KMS-11 (cell line): ENCODE results near the gene TIAM1.

Source experiments
- H2AFZ ChIP-seq: fragments of 200-600 bp; sonication (generic); 2 replicates; pipeline ENCODE4 v1.6.1; 2016; ENCODE audit warnings: antibody characterized with exemption, mixed run types, low read depth
- H3K27ac ChIP-seq: fragments of 200-600 bp; sonication (generic); 2 replicates; pipeline ENCODE4 v1.6.1; 2016; ENCODE audit warnings: mild to moderate bottlenecking, mixed run types
- H3K27me3 ChIP-seq: fragments of 200-600 bp; sonication (generic); 2 replicates; pipeline ENCODE4 v1.6.1; 2017; ENCODE audit warnings: mild to moderate bottlenecking, low read depth, mixed run types, moderate library complexity; ENCODE audit not compliant: insufficient read depth
- H3K36me3 ChIP-seq: fragments of 200-600 bp; sonication (generic); 2 replicates; pipeline ENCODE4 v1.6.1; 2017; ENCODE audit warnings: mild to moderate bottlenecking, mixed run types; ENCODE audit not compliant: insufficient read depth
- H3K4me1 ChIP-seq: fragments of 200-600 bp; sonication (generic); 2 replicates; pipeline ENCODE4 v1.6.1; 2016; ENCODE audit warnings: mild to moderate bottlenecking, low read depth, mixed run types; ENCODE audit not compliant: poor library complexity, severe bottlenecking
- H3K4me2 ChIP-seq: fragments of 200-600 bp; sonication (generic); 2 replicates; pipeline ENCODE4 v1.7.0; 2016; ENCODE audit warnings: mild to moderate bottlenecking, mixed run types
- H3K4me3 ChIP-seq: fragments of 200-600 bp; sonication (generic); IDR thresholded peaks from 2 replicates; pipeline ENCODE4 v1.6.1; 2017; ENCODE audit warnings: low read depth, low read length, mixed read lengths; ENCODE audit not compliant: insufficient read depth
- H3K79me2 ChIP-seq: fragments of 200-600 bp; sonication (generic); 2 replicates; pipeline ENCODE4 v1.6.1; 2016; ENCODE audit warnings: low read depth, mixed run types; ENCODE audit not compliant: insufficient read depth
- H3K9ac ChIP-seq: fragments of 200-600 bp; sonication (generic); 2 replicates; pipeline ENCODE4 v1.6.1; 2016; ENCODE audit warnings: mild to moderate bottlenecking, mixed run types
- H4K20me1 ChIP-seq: fragments of 200-600 bp; sonication (generic); 2 replicates; pipeline ENCODE4 v1.6.1; 2016; ENCODE audit warnings: mild to moderate bottlenecking, mixed run types; ENCODE audit not compliant: insufficient read depth
- TF ChIP-seq, protein P1 (sequence below): fragments of 200-600 bp; sonication (generic); conservative IDR thresholded peaks from 2 replicates; pipeline ENCODE4 v1.6.1; 2017; ENCODE audit warnings: low read depth, mild to moderate bottlenecking, antibody characterized with exemption, low read length, moderate library complexity, mixed read lengths

TIAM1 gene

GRCh38 chr21:31255036-31255435 is 89.0 kb downstream of the TIAM1 start:
- no peak overlapping the region for H3K9ac ChIP-seq
- H3K79me2 ChIP-seq = no peaks in the 10 kb centered on the region
- H3K4me2 ChIP-seq = no peak overlapping the region
- H3K4me3 ChIP-seq = no peak overlapping the region
- no peaks in the 10 kb centered on the region for H3K27me3 ChIP-seq
- no peak overlapping the region for H3K27ac ChIP-seq
- TF ChIP-seq, protein P1, sequence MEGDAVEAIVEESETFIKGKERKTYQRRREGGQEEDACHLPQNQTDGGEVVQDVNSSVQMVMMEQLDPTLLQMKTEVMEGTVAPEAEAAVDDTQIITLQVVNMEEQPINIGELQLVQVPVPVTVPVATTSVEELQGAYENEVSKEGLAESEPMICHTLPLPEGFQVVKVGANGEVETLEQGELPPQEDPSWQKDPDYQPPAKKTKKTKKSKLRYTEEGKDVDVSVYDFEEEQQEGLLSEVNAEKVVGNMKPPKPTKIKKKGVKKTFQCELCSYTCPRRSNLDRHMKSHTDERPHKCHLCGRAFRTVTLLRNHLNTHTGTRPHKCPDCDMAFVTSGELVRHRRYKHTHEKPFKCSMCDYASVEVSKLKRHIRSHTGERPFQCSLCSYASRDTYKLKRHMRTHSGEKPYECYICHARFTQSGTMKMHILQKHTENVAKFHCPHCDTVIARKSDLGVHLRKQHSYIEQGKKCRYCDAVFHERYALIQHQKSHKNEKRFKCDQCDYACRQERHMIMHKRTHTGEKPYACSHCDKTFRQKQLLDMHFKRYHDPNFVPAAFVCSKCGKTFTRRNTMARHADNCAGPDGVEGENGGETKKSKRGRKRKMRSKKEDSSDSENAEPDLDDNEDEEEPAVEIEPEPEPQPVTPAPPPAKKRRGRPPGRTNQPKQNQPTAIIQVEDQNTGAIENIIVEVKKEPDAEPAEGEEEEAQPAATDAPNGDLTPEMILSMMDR = no peak
- H3K4me1 ChIP-seq = no peaks in the 10 kb centered on the region
- no peaks in the 10 kb centered on the region for H3K36me3 ChIP-seq
- no peak overlapping the region for H2AFZ ChIP-seq
- H4K20me1 ChIP-seq = no peaks in the 10 kb centered on the region

DNA sequence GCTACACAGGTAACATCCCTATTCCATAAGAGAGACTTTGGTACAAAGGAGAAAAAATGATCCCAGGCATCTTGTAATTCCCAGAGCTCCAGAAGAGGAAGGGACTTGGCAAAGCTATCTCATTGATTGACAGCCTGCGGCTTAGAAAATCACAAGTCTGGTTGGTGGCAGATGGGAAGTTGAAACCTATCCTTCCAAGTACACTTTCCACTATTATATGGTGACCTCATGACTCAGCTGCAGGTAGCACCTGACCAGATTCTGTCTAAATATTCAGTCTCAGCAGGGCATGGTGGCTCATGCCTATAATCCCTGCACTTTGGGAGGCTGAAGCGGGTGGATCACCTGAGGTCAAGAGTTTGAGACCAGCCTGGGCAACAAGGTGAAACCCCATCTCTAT is 89.9 kb downstream of the TIAM1 start:
- H3K36me3 ChIP-seq = no peaks in the 10 kb centered on the region
- no peak overlapping the region for H3K4me2 ChIP-seq
- no peak overlapping the region for H3K27ac ChIP-seq
- no peak overlapping the region for H2AFZ ChIP-seq
- H3K79me2 ChIP-seq = no peaks in the 10 kb centered on the region
- no peak overlapping the region for H3K9ac ChIP-seq
- H3K4me1 ChIP-seq = no peaks in the 10 kb centered on the region
- no peaks in the 10 kb centered on the region for H3K27me3 ChIP-seq
- H3K4me3 ChIP-seq = no peak overlapping the region
- no peaks in the 10 kb centered on the region for H4K20me1 ChIP-seq
- TF ChIP-seq, protein P1 = no peak

- Histone ChIP-seq H3K4me2 (no peak overlapping the region), H3K4me1 (no peaks in the 10 kb centered on the region), H2AFZ (no peak overlapping the region), H3K27ac (no peak overlapping the region), H3K36me3 (no peaks in the 10 kb centered on the region; the same call in 1 of the 2 replicates), H4K20me1 (no peaks in the 10 kb centered on the region), H3K27me3 (no peaks in the 10 kb centered on the region), H3K4me3 (no peak overlapping the region), H3K9ac (no peak overlapping the region), H3K79me2 (no peaks in the 10 kb centered on the region)
- TF ChIP-seq, protein P1 = no peak
Observed at GRCh38 chr21:31253684-31254083, 90.4 kb downstream of the TIAM1 start.

DNA sequence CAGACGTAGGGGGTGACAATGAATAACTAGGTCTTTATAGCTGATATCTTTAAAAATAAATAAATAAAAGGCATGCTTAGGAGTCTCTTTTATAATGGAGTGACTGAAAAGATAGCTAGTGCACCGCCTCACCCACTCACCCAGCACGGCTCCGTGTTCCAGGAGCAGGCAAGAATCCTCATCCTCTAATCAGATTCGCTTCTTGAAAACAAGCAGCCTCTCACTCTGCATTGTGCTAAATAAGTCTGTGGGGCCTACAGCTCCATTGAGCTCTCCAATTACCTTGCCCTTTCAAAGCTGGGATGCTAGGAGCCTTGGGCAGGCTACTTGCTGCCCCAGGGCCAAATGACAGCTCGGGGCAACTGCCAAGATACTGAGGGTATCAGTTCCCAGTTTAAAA is 91.5 kb downstream of the TIAM1 start:
- no peaks in the 10 kb centered on the region for H3K4me1 ChIP-seq
- H3K36me3 ChIP-seq = no peaks in the 10 kb centered on the region; the same call in 1 of the 2 replicates
- no peaks in the 10 kb centered on the region for H3K79me2 ChIP-seq
- H3K4me2 ChIP-seq = no peak overlapping the region
- no peak overlapping the region for H3K9ac ChIP-seq
- H4K20me1 ChIP-seq = no peaks in the 10 kb centered on the region
- H3K27ac ChIP-seq = no peak overlapping the region
- TF ChIP-seq, protein P1 = no peak
- no peaks in the 10 kb centered on the region for H3K27me3 ChIP-seq
- H2AFZ ChIP-seq = no peak overlapping the region
- no peak overlapping the region for H3K4me3 ChIP-seq
